ACC112 (cell line): ENCODE measurements around the gene MDGA2.

Source experiments
- H2AFZ ChIP-seq: fragments of 200-600 bp; sonication (generic); one replicate; pipeline ENCODE4 v1.6.0; 2017; ENCODE audit warnings: antibody characterized with exemption, low read length; ENCODE audit not compliant: unreplicated experiment
- H3K27ac ChIP-seq: fragments of 200-600 bp; sonication (generic); 2 replicates; pipeline ENCODE4 v1.5.1; 2014; ENCODE audit warnings: low read depth, mild to moderate bottlenecking, antibody characterized with exemption, low read length, moderate library complexity
- H3K27me3 ChIP-seq: fragments of 200-600 bp; sonication (generic); 2 replicates; pipeline ENCODE4 v1.6.1; 2014; ENCODE audit warnings: mild to moderate bottlenecking, antibody characterized with exemption, low read length, moderate library complexity, mixed read lengths; ENCODE audit not compliant: insufficient read depth
- H3K36me3 ChIP-seq: fragments of 200-600 bp; sonication (generic); 2 replicates; pipeline ENCODE4 v1.6.1; 2016; ENCODE audit warnings: mild to moderate bottlenecking, antibody characterized with exemption, low read length, moderate library complexity, mixed read lengths; ENCODE audit not compliant: insufficient read depth
- H3K4me1 ChIP-seq: fragments of 200-600 bp; sonication (generic); one replicate; pipeline ENCODE4 v1.6.1; 2016; ENCODE audit warnings: low read length, mixed read lengths; ENCODE audit not compliant: insufficient read depth, unreplicated experiment, control insufficient read depth
- H3K4me3 ChIP-seq: fragments of 200-600 bp; sonication (generic); 2 replicates; pipeline ENCODE4 v1.5.1; 2014; ENCODE audit warnings: mild to moderate bottlenecking, low read depth, low read length
- H3K79me2 ChIP-seq: fragments of 200-600 bp; sonication (generic); one replicate; pipeline ENCODE4 v1.6.0; 2016; ENCODE audit warnings: low read length; ENCODE audit not compliant: control insufficient read depth, unreplicated experiment, insufficient read depth

MDGA2 gene

DNA sequence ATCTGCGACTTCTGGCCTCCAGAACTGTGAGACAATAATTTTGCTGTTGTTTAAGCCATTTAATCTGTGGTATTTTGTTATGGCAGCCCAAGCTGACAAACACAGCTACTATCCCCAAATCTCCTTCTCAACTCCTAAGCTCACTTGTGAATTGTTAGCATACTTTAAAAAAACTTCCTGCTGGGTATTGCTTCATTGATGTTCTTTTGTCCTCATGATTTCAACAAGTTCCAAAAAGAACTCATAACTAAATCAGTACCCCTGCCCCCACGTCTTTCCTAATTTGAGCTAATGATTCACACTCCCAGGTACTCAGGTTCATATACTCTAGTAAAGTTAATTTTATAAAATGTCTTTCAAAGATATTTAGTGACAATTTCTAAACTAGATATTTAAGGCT, 125.5 kb downstream of the MDGA2 start:
- H3K79me2 ChIP-seq, result no peaks in the 10 kb centered on the region
- H2AFZ ChIP-seq, result no peak overlapping the region
- no peak overlapping the region for H3K27ac ChIP-seq
- H3K4me3 ChIP-seq, result no peak overlapping the region
- H3K4me1 ChIP-seq, result no peaks in the 10 kb centered on the region
- H3K27me3 ChIP-seq, result no peaks in the 10 kb centered on the region
- H3K36me3 ChIP-seq, result no peaks in the 10 kb centered on the region

DNA sequence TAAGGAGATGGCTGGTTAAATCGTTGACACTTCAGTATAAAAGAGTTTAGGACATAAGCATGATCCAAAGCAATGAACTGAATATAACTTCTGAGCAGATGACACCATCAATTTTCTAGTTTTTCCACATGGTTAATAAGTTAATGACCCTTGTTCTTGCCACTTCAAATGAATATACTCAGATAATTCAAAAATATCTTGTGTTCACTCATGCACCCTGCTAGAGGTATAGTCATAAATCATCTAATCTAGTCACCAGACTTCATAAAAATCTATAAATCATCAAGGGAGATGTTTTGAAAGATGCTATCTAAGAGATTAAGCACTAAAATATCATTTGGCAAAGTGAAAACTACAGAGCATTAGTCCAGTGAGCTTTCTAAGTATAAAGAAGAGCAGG, 131.9 kb downstream of the MDGA2 start:
- Histone ChIP-seq H3K4me1 (no peaks in the 10 kb centered on the region), H3K4me3 (no peak overlapping the region), H3K27ac (no peak overlapping the region), H2AFZ (no peak overlapping the region), H3K79me2 (no peaks in the 10 kb centered on the region), H3K36me3 (no peaks in the 10 kb centered on the region), H3K27me3 (no peaks in the 10 kb centered on the region)

DNA sequence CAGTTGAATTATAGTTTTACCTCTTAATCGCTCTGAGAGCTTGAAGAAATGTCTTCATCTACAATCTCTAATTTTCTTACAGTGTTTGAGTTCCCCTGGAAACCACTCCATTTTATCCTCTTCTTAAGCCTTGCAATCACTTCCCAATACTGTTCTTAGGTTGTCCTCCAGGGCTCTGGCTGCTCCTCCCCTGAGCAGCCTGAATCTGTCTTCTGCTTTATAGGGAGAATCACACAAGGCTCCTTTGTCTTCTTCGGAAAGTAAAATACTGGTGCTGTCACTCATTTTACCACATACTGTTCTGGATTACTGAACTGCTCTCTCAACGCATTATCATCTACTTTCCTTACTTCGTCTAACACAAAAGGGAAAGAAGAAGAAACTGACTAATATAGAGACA, 133.7 kb downstream of the MDGA2 start:
- Histone ChIP-seq H3K27ac (no peak overlapping the region), H2AFZ (no peak overlapping the region), H3K27me3 (no peaks in the 10 kb centered on the region), H3K36me3 (no peaks in the 10 kb centered on the region), H3K4me3 (no peak overlapping the region), H3K79me2 (no peaks in the 10 kb centered on the region), H3K4me1 (no peaks in the 10 kb centered on the region)

DNA sequence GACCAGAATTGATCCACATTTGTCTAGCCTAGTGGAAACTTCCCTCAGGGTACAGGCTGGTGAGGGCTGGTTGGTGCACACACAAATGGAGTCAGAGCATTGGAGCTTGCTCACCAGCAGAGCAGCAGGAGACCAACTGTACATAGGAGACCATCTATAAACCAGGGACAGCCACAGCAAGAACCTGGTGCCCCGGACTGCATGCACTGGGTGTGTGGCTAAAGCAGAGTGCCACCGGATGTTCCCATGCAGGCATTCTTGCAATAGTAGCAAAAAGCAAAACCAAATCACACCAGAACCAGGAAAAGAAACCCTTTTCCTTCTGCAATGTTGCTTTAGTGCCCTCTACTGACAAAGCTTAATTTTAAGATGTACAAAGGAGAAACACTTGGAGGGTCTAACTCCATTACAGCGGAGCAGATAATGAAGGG, 136.4 kb downstream of the MDGA2 start:
- Histone ChIP-seq H2AFZ (no peak overlapping the region), H3K36me3 (no peaks in the 10 kb centered on the region), H3K27ac (no peak overlapping the region), H3K27me3 (no peaks in the 10 kb centered on the region), H3K4me1 (no peaks in the 10 kb centered on the region), H3K4me3 (no peak overlapping the region), H3K79me2 (no peaks in the 10 kb centered on the region)

DNA sequence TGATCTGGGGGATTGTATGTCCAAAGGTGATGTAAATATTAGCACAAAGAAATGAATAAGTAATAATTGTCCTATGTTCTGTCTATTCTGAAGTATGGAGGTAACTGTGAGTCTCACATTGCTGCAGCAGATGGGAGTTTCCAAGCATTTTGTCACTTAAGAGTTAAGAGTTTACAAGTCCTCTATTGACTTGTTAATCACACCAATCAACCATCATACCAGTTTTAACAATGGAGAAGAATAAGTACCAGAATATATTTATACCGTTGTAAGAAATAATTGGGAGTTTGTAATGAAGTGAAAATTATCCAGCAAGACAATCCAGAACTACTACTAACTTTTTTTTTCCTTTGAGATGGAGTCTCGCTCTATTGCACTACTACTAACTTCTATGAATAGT, 139.1 kb downstream of the MDGA2 start:
- Histone ChIP-seq H3K4me3 (no peak overlapping the region), H2AFZ (no peak overlapping the region), H3K27me3 (no peaks in the 10 kb centered on the region), H3K4me1 (no peaks in the 10 kb centered on the region), H3K27ac (no peak overlapping the region), H3K36me3 (no peaks in the 10 kb centered on the region), H3K79me2 (no peaks in the 10 kb centered on the region)

DNA sequence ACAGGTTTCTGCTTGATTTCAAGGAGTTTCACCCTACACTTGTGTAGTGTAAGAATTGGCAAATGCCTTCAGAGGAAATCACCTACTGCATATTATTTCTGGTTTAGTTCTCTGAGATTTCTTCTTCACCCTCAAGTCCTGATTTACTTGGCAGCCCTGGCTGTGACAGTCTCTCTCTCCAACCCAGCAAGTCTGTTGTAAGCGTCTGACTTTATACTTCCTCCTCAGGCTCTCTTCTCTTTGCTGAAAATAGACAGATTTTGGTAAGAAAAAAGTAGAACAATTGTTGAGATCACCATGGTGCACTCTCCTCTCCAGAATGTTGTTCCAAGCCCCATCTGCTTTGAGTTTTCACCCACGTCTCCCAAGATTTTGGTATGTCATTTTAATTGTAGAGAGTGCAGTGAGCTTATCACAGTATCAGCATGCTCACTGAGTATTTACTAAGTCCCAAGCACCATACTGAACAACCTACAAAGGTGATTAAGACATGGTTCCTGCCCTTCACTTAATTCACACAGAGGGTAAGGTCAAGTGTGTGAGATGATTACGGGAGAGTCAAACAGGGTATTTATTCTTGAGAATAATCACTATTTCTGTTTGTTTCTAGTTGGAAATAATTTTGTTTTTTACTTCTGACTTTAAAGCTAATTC, 148.7 kb downstream of the MDGA2 start:
- Histone ChIP-seq H3K4me3 (no peak overlapping the region), H3K27me3 (no peaks in the 10 kb centered on the region), H3K27ac (no peak overlapping the region), H3K36me3 (no peaks in the 10 kb centered on the region), H3K79me2 (no peaks in the 10 kb centered on the region), H3K4me1 (no peaks in the 10 kb centered on the region), H2AFZ (no peak overlapping the region)

DNA sequence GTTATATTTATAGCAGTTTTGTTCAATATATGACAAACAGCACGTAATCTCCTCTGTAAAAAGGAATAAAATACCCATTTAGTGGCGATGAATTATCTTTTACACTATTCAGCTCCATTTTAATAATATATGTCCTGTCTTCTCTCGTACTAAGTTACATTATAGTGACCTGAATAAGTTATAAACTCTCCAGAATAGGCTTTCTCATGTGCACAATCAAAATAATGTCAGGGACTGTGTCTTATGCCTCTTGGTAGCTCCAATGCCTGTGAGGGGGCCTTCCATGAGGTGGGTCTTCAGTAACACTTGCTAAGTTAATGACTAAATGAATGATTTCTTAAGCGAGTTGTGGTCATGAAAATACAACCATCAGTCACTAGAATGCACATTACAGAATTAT, 150.9 kb downstream of the MDGA2 start:
- no peaks in the 10 kb centered on the region for H3K36me3 ChIP-seq
- no peak overlapping the region for H3K4me3 ChIP-seq
- no peaks in the 10 kb centered on the region for H3K79me2 ChIP-seq
- H2AFZ ChIP-seq, result no peak overlapping the region
- H3K27me3 ChIP-seq, result no peaks in the 10 kb centered on the region
- H3K4me1 ChIP-seq, result no peaks in the 10 kb centered on the region
- no peak overlapping the region for H3K27ac ChIP-seq

DNA sequence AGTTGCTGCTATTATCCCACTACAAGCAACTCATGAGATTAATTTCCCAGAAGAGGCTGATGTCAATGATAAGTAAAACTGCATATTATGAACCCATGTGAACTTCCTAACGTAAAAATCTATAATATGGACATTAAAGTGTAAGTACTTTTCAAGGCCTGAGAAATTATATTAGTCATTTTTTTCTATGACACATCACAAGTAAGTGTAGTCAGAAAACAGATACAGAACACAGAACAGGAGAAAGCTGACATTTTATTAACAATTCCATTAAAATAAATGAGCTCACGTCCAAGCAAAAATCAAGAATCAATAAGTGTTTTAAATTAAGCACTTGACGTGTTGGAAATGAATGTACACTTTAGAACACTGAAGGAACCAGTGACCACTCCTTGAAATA, 155.0 kb downstream of the MDGA2 start:
- H3K27ac ChIP-seq, result no peak overlapping the region
- no peak overlapping the region for H2AFZ ChIP-seq
- H3K79me2 ChIP-seq, result no peaks in the 10 kb centered on the region
- H3K36me3 ChIP-seq, result no peaks in the 10 kb centered on the region
- no peak overlapping the region for H3K4me3 ChIP-seq
- H3K4me1 ChIP-seq, result no peaks in the 10 kb centered on the region
- no peaks in the 10 kb centered on the region for H3K27me3 ChIP-seq

DNA sequence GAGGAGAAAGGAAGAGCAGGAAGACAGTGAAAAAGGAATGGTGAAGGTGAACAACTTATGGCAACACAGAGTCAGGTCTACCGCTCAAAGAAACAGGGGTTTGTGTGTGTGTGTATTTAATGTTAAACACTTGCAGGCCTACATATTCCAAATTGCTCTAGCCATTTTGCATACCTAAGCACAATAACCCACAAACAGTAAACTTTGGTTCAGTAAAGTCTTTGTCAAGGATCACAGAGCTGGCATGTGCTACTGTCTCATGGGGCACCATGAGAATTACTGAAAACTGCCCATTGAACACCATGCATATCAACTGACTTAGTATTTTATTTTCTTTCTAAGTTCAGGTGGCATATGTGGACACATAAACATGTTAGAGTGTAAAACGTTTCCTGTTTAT, 163.6 kb downstream of the MDGA2 start:
- Histone ChIP-seq H2AFZ (no peak overlapping the region), H3K27ac (no peak overlapping the region), H3K36me3 (no peaks in the 10 kb centered on the region), H3K4me1 (no peaks in the 10 kb centered on the region), H3K79me2 (no peaks in the 10 kb centered on the region), H3K4me3 (no peak overlapping the region), H3K27me3 (no peaks in the 10 kb centered on the region)

DNA sequence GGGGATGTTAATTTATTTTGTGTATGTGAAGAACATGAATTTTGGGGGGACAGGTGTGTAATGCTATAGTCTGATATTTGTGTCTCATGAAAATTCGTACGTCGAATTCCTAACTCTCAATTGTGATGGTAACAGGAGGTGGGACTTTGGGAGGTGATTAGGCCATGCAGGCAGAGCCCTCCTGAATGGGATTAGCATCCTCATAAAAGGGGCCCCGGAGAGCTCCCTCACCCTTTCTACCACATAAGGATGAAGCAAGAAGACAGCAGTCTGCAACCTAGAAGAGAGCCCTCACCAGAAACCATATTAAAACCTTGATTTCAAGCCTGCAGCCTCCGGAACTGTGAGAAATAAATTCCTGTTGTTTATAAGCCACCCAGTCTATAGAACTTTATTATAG, 165.4 kb downstream of the MDGA2 start:
- no peaks in the 10 kb centered on the region for H3K27me3 ChIP-seq
- no peak overlapping the region for H3K4me3 ChIP-seq
- no peaks in the 10 kb centered on the region for H3K36me3 ChIP-seq
- H2AFZ ChIP-seq, result no peak overlapping the region
- no peaks in the 10 kb centered on the region for H3K79me2 ChIP-seq
- H3K4me1 ChIP-seq, result no peaks in the 10 kb centered on the region
- H3K27ac ChIP-seq, result no peak overlapping the region

DNA sequence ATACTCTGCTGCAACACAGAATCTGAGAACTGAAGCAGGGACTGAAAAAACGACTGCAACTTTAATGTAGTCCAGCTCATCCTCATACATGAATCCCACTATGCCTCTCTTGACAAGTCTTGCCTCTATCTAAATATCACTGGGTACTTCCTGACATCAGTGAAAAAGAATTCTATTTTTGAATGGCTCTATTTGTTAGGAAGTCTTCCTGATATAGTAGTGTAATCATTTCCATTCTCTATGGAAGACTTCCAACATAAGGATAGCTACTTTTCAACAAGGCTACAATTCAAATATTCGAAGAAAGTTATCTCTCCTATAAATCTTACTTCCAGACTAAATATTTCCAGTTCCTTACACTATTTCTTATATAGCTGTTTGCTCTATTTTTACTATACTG, 167.5 kb downstream of the MDGA2 start:
- Histone ChIP-seq H3K4me1 (no peaks in the 10 kb centered on the region), H2AFZ (no peak overlapping the region), H3K36me3 (no peaks in the 10 kb centered on the region), H3K27ac (no peak overlapping the region), H3K79me2 (no peaks in the 10 kb centered on the region), H3K4me3 (no peak overlapping the region), H3K27me3 (no peaks in the 10 kb centered on the region)
